Fibroblast of lung (primary cell): ENCODE data around the gene RIPK3. TPM values are rescaled to one million over a fixed set of nuclear protein-coding genes. Genes with fewer than 3 reads are reported as not detected.

Experiments used
- DNase-seq, 2 donors: peaks; one replicate each; pipeline versions ENCODE4 v3.0.0 to v3.0.0-alpha.2; 2010; ENCODE audit warnings: low read depth in 2 of 2
- H2AFZ ChIP-seq: 2 replicates; pipeline ENCODE4 v1.5.1; 2012; ENCODE audit warnings: low read length, control low read depth, inconsistent platforms
- H3K27ac ChIP-seq: 2 replicates; pipeline ENCODE4 v1.5.1; 2011; ENCODE audit warnings: low read length, control low read depth; ENCODE audit not compliant: insufficient read depth
- H3K27me3 ChIP-seq: 2 replicates; pipeline ENCODE4 v1.5.1; 2011; ENCODE audit warnings: mild to moderate bottlenecking, low read length; ENCODE audit not compliant: control insufficient read depth, insufficient read depth
- H3K36me3 ChIP-seq: 2 replicates; pipeline ENCODE4 v1.5.1; 2011; ENCODE audit warnings: low read length; ENCODE audit not compliant: control insufficient read depth, insufficient read depth
- H3K4me1 ChIP-seq: 2 replicates; pipeline ENCODE4 v1.5.1; 2011; ENCODE audit warnings: low read length; ENCODE audit not compliant: control insufficient read depth, insufficient read depth; ENCODE audit errors: extremely low read depth
- H3K4me2 ChIP-seq: 2 replicates; pipeline ENCODE4 v1.5.1; 2011; ENCODE audit warnings: low read length, control low read depth; ENCODE audit not compliant: insufficient read depth; ENCODE audit errors: extremely low read depth
- H3K4me3 ChIP-seq, 4 experiments: fragments of 200-600 bp in 1 of 4; sonication (generic) in 1 of 4; replicated peaks in 1 of 4; 2 replicates each; pipeline ENCODE4 v1.5.1; 2011 to 2016; ENCODE audit warnings: low read length in 4 of 4, low read depth in 3 of 4, mild to moderate bottlenecking in 3 of 4, control low read depth in 2 of 4, inconsistent platforms in 1 of 4, mixed read lengths in 1 of 4; ENCODE audit not compliant: insufficient read depth in 1 of 4; ENCODE audit errors: control extremely low read depth in 1 of 4
- H3K79me2 ChIP-seq: 2 replicates; pipeline ENCODE4 v1.5.1; 2012; ENCODE audit warnings: mild to moderate bottlenecking, low read length, inconsistent platforms; ENCODE audit not compliant: control insufficient read depth, insufficient read depth
- H3K9ac ChIP-seq: 2 replicates; pipeline ENCODE4 v1.5.1; 2011; ENCODE audit warnings: mild to moderate bottlenecking, low read length, control low read depth; ENCODE audit not compliant: insufficient read depth
- H3K9me3 ChIP-seq: 2 replicates; pipeline ENCODE4 v1.5.1; 2012; ENCODE audit warnings: low read depth, low read length; ENCODE audit not compliant: control insufficient read depth, insufficient read depth
- H4K20me1 ChIP-seq: 2 replicates; pipeline ENCODE4 v1.5.1; 2011; ENCODE audit warnings: low read length; ENCODE audit not compliant: control insufficient read depth, insufficient read depth; ENCODE audit errors: extremely low read depth
- EZH2 ChIP-seq: IDR thresholded peaks from 2 replicates; pipeline ENCODE4 v1.5.1; 2012; ENCODE audit warnings: low read length, control low read depth, mild to moderate bottlenecking; ENCODE audit errors: missing control alignments
- polyA plus RNA-seq, 2 donors: library from polyadenylated mRNA; depleted of rRNA in 1 of 2; stranded (reverse) in 1 of 2; unstranded in 1 of 2; fragments of >200 nt; gene quantifications; 2 replicates each; pipeline ENCODE4 v1.2.1, GENCODE V29; 2011 to 2012; ENCODE audit warnings: missing spikeins in 1 of 2
- total RNA-seq: library from RNA; depleted of rRNA; stranded (reverse); fragments of >200 nt; gene quantifications from 2 replicates; pipeline ENCODE4 v1.2.1, GENCODE V29; 2014
- TF ChIP-seq, protein P1 (sequence below), 2 donors: IDR thresholded peaks in 1 of 2; conservative IDR thresholded peaks in 1 of 2; 1 replicate in 1 of 2; 2 replicates in 1 of 2; pipeline ENCODE4 v1.5.1; 2011 to 2012; ENCODE audit warnings: low read length in 2 of 2, control low read depth in 1 of 2, inconsistent platforms in 1 of 2, low read depth in 1 of 2, mild to moderate bottlenecking in 1 of 2

Gene RIPK3
- total and polyA plus RNA-seq, 2 donors (not counting 1 experiment from before 2014, with no cell fraction given) = 0.20 to 0.33 TPM

DNA sequence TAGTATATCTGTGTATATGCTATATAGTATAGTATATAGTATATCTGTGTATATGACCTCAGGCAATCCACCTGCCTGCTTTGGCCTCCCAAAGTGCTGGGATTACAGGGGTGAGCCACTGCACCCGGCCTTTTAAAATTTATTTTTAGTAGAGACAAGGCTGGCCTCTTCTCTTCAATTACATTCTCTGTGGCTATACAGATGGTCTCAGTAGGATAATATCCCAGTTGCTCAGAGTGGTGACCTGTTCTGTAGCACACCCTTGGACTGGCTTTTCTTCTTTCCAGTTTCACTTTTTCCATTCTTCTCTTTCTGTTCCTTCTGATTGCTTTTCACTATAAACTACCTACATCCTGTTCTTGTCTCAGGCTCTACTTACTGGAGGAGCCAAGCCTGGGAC is 25.1 kb upstream of the RIPK3 start:
- no peaks in the 10 kb centered on the region for H3K9me3 ChIP-seq
- H3K4me1 ChIP-seq = peaks cover 19% of the 10 kb centered on the region
- no peaks in the 10 kb centered on the region for H3K36me3 ChIP-seq
- H3K9ac ChIP-seq = no peak overlapping the region
- H2AFZ ChIP-seq = peak overlapping the region; percentile 60
- no peaks in the 10 kb centered on the region for H4K20me1 ChIP-seq
- no peak for DNase-seq
- H3K4me3 ChIP-seq = no peak overlapping the region
- peak overlapping the region; percentile 98 for H3K27ac ChIP-seq
- H3K79me2 ChIP-seq = peaks cover 9% of the 10 kb centered on the region
- H3K27me3 ChIP-seq = no peaks in the 10 kb centered on the region
- TF ChIP-seq EZH2 = no peak
- H3K4me2 ChIP-seq = peak overlapping the region; percentile 53

DNA sequence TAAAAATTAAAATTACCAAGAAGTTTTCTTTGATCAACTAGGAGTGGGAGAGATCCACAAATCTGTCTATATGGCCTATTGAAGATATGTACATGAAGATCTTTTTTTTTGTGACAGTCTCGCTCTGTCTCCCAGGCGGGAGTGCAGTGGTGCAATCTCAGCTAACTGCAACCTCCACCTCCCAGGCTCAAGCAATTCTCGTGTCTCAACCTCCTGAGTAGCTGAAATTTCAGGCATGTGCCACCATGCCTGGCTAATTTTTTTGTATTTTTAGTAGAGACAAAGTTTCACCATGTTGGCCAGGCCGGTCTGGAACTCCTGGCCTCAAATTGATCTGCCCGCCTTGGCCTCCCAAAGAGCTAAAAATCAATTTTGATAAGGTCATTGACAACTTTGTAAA is 23.6 kb upstream of the RIPK3 start:
- Histone ChIP-seq H3K4me1 (peaks cover 15% of the 10 kb centered on the region), H3K27ac (no peak overlapping the region), H3K79me2 (peaks cover 3% of the 10 kb centered on the region), H3K9ac (no peak overlapping the region), H3K9me3 (no peaks in the 10 kb centered on the region), H3K27me3 (no peaks in the 10 kb centered on the region), H3K4me2 (no peak overlapping the region), H2AFZ (no peak overlapping the region), H3K36me3 (no peaks in the 10 kb centered on the region), H3K4me3 (no peak overlapping the region), H4K20me1 (no peaks in the 10 kb centered on the region)
- no peak for DNase-seq
- no peak for TF ChIP-seq EZH2
- TF ChIP-seq, protein P1, sequence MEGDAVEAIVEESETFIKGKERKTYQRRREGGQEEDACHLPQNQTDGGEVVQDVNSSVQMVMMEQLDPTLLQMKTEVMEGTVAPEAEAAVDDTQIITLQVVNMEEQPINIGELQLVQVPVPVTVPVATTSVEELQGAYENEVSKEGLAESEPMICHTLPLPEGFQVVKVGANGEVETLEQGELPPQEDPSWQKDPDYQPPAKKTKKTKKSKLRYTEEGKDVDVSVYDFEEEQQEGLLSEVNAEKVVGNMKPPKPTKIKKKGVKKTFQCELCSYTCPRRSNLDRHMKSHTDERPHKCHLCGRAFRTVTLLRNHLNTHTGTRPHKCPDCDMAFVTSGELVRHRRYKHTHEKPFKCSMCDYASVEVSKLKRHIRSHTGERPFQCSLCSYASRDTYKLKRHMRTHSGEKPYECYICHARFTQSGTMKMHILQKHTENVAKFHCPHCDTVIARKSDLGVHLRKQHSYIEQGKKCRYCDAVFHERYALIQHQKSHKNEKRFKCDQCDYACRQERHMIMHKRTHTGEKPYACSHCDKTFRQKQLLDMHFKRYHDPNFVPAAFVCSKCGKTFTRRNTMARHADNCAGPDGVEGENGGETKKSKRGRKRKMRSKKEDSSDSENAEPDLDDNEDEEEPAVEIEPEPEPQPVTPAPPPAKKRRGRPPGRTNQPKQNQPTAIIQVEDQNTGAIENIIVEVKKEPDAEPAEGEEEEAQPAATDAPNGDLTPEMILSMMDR (conservative IDR thresholded peaks at IDR 0.05 in 1 of 2, IDR thresholded peaks at IDR 0.05 in 1 of 2; ENCODE audit: low read depth in 1 of 2, low read length in 2 of 2) = no peak

DNA sequence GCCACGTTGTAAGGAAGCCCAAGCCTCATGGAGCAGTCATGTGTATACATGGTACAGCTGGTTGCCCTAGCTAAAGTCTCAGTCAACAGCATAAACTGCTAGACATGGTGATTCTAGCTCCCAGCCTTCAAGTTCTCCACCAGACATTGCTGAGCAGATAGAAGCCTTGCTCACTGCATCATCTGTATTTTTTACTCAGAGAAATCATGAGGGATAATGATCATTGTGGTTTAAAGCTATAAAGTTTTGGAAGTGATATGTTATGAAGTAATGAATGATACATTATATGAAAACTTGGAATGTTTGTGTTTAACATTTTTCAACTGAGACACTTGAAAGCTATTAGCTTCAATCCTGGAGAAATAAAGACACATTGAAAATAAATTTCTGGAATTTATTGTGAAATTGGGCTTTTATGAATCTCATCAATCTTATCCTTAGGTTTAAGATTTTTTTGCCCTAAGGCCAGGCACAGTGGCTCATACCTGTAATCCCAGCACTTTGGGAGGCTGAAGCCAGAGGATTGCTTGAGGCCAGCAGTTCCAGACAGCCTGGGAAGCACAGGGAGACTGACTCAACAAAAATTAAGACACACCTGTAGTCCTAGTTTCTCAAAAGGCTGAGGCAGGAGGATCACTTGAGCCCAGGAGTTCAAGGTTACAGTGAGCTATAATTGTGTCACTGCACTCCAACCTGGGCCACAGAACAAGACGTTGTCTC is 22.6 kb upstream of the RIPK3 start:
- H3K27me3 ChIP-seq = no peaks in the 10 kb centered on the region
- H3K4me2 ChIP-seq = no peak overlapping the region
- H4K20me1 ChIP-seq = no peaks in the 10 kb centered on the region
- no peak overlapping the region for H3K9ac ChIP-seq
- H3K27ac ChIP-seq = no peak overlapping the region
- H3K79me2 ChIP-seq = no peaks in the 10 kb centered on the region
- DNase-seq = peak in 1 of 2 donors; percentile 9
- H3K4me3 ChIP-seq = no peak overlapping the region
- H2AFZ ChIP-seq = peak overlapping the region; percentile 14
- H3K4me1 ChIP-seq = peaks cover 13% of the 10 kb centered on the region
- no peaks in the 10 kb centered on the region for H3K36me3 ChIP-seq
- TF ChIP-seq, protein P1 (conservative IDR thresholded peaks at IDR 0.05 in 1 of 2, IDR thresholded peaks at IDR 0.05 in 1 of 2; ENCODE audit: low read depth in 1 of 2, low read length in 2 of 2) = no peak
- TF ChIP-seq EZH2 = no peak
- no peaks in the 10 kb centered on the region for H3K9me3 ChIP-seq
